ENCODE measurements around the gene COL6A1.

DNA sequence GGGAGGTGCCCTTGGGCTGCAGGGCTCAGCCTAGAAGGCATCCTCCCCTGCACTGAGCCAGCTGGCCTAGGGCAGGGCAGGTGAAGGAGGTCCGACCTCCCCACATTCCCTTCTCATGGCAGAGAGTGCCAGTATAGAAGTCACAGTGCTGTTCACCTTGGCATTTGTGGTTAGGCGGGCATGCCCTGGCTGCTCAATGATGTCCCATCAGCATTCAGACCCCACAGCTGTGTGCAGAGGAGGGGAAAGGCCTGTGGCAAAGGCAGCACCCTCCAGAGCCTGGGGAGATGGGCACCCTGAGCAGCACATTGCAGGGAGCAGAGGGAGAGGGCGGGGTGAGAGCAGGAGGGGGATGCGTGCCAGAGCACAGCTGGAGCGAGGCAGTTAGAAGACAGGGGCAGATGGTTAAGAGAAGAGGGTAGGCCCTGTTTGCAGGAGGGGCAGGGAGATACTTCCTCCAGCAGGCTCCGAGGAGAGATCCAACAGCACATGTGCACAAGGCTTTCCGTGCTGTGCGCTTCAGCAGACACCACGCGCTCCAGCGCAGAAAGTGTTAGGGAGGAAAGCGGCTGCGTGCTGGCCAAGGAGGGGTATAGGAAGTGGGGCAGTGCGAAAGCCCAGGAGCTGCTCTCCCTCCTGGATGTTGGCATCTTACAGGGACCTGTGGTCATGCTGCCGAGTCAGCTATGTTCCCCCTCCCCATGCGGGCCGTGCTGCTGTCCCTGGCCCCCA lies 43.7 kb upstream of the COL6A1 start:
- TF ChIP-seq CTCF (IDR thresholded peaks at IDR 0.05): no peak
- no peak for TF ChIP-seq POLR2A (IDR thresholded peaks at IDR 0.05)
